HFFc6 (cell line): Measurements from ENCODE around the gene C1orf122. TPM values are rescaled to one million over a fixed set of nuclear protein-coding genes. Genes with fewer than 3 reads are reported as not detected.

ENCODE experiments used
- DNase-seq: peaks from one replicate; pipeline ENCODE4 v3.0.0-alpha.2; 2018
- H3K27ac Mint-ChIP-seq: 2 replicates; pipeline ENCODE4 v1.8.0; 2020; ENCODE audit warnings: mild to moderate bottlenecking, mixed read lengths
- H3K27me3 Mint-ChIP-seq: 2 replicates; pipeline ENCODE4 v1.8.0; 2021; ENCODE audit warnings: mild to moderate bottlenecking, moderate library complexity, mixed read lengths; ENCODE audit not compliant: insufficient read depth
- H3K36me3 Mint-ChIP-seq: 2 replicates; pipeline ENCODE4 v1.8.0; 2021; ENCODE audit warnings: low read depth, mixed read lengths
- H3K4me1 Mint-ChIP-seq: 2 replicates; pipeline ENCODE4 v1.8.0; 2020; ENCODE audit warnings: low read depth, mixed read lengths
- H3K4me3 Mint-ChIP-seq: 2 replicates; pipeline ENCODE4 v1.8.0; 2020; ENCODE audit warnings: mild to moderate bottlenecking, moderate library complexity, mixed read lengths
- H3K9me3 Mint-ChIP-seq: 2 replicates; pipeline ENCODE4 v1.8.0; 2020; ENCODE audit warnings: mild to moderate bottlenecking, mixed read lengths
- CTCF ChIP-seq: fragments of 200-600 bp; sonication (generic); IDR thresholded peaks from 2 replicates; pipeline ENCODE4 v1.5.0; 2021; ENCODE audit warnings: antibody characterized with exemption, mild to moderate bottlenecking
- total RNA-seq, 6 experiments: library from RNA; stranded (reverse); fragmentation: NEBNext Ultra II Directional; extraction: Animal tissue kit (Norgen Biotek cat#: 25700); gene quantifications; 2 replicates in 1 of 6; 3 replicates in 5 of 6; pipeline ENCODE4 v1.2.3, GENCODE V29; 2021

The C1orf122 gene
- total RNA-seq, 6 experiments from 2014 or later, result 60.6 to 97.1 (median 68.2) TPM

GRCh38 chr1:37821481-37821880, 13.9 kb downstream of the C1orf122 start:
- TF ChIP-seq CTCF, result no peak
- H3K36me3 Mint-ChIP-seq, result peaks cover 23% of the 10 kb centered on the region
- H3K4me3 Mint-ChIP-seq, result no peak overlapping the region
- no peak overlapping the region for H3K27ac Mint-ChIP-seq
- peaks cover 3% of the 10 kb centered on the region for H3K27me3 Mint-ChIP-seq
- H3K4me1 Mint-ChIP-seq, result peaks cover 9% of the 10 kb centered on the region
- no peak for DNase-seq
- H3K9me3 Mint-ChIP-seq, result no peaks in the 10 kb centered on the region

- DNase-seq, result no peak
- peaks cover 34% of the 10 kb centered on the region for H3K36me3 Mint-ChIP-seq
- H3K4me3 Mint-ChIP-seq, result no peak overlapping the region
- no peaks in the 10 kb centered on the region for H3K9me3 Mint-ChIP-seq
- H3K4me1 Mint-ChIP-seq, result peaks cover 9% of the 10 kb centered on the region
- H3K27me3 Mint-ChIP-seq, result peaks cover 2% of the 10 kb centered on the region
- TF ChIP-seq CTCF, result no peak
- peak overlapping the region; percentile 54 for H3K27ac Mint-ChIP-seq
Measured at GRCh38 chr1:37822906-37823815, 15.6 kb downstream of the C1orf122 start.

GRCh38 chr1:37824001-37824400, 16.4 kb downstream of the C1orf122 start:
- Mint-ChIP-seq H3K36me3 (peaks cover 38% of the 10 kb centered on the region), H3K9me3 (no peaks in the 10 kb centered on the region), H3K4me1 (peaks cover 9% of the 10 kb centered on the region), H3K27me3 (no peaks in the 10 kb centered on the region; the same call in 1 of the 2 replicates), H3K4me3 (no peak overlapping the region), H3K27ac (no peak overlapping the region)
- no peak for DNase-seq
- no peak for TF ChIP-seq CTCF

GRCh38 chr1:37825506-37825905, 17.9 kb downstream of the C1orf122 start:
- peaks cover 36% of the 10 kb centered on the region for H3K36me3 Mint-ChIP-seq

GRCh38 chr1:37828410-37829074, 21.0 kb downstream of the C1orf122 start:
- Mint-ChIP-seq H3K36me3 (peaks cover 39% of the 10 kb centered on the region), H3K4me1 (peaks cover 6% of the 10 kb centered on the region), H3K27ac (no peak overlapping the region), H3K4me3 (no peak overlapping the region), H3K9me3 (no peaks in the 10 kb centered on the region), H3K27me3 (no peaks in the 10 kb centered on the region)
- DNase-seq, result no peak
- TF ChIP-seq CTCF, result no peak

More at GRCh38 chr1:37825506-37825905, 17.9 kb downstream of the C1orf122 start:
- H3K4me1 Mint-ChIP-seq, result peaks cover 9% of the 10 kb centered on the region
- TF ChIP-seq CTCF, result no peak
- H3K9me3 Mint-ChIP-seq, result no peaks in the 10 kb centered on the region
- H3K27me3 Mint-ChIP-seq, result no peaks in the 10 kb centered on the region; the same call in 1 of the 2 replicates
- no peak overlapping the region for H3K4me3 Mint-ChIP-seq
- no peak overlapping the region for H3K27ac Mint-ChIP-seq
- no peak for DNase-seq
